GM13976 (cell line): ENCODE measurements around the gene PPP2R2D.

ENCODE experiments used
- DNase-seq: peaks from one replicate; pipeline ENCODE4 v3.0.0; 2012; ENCODE audit warnings: low spot score
- in situ Hi-C: fragments of 300-500 bp; cut with MboI; formaldehyde crosslinking; loops from one replicate; pipeline ENCODE4 v1.12.0; 2022; ENCODE audit warnings: low sequenced_read_pairs, mixed read lengths, inconsistent platforms; ENCODE audit not compliant: unreplicated experiment
- TF ChIP-seq, protein P1 (sequence below): IDR thresholded peaks from 2 replicates; pipeline ENCODE4 v1.5.1; 2012; ENCODE audit warnings: borderline replicate concordance, mild to moderate bottlenecking; ENCODE audit not compliant: insufficient read depth; ENCODE audit errors: extremely low read depth, missing control alignments, control extremely low read depth

PPP2R2D gene

DNA sequence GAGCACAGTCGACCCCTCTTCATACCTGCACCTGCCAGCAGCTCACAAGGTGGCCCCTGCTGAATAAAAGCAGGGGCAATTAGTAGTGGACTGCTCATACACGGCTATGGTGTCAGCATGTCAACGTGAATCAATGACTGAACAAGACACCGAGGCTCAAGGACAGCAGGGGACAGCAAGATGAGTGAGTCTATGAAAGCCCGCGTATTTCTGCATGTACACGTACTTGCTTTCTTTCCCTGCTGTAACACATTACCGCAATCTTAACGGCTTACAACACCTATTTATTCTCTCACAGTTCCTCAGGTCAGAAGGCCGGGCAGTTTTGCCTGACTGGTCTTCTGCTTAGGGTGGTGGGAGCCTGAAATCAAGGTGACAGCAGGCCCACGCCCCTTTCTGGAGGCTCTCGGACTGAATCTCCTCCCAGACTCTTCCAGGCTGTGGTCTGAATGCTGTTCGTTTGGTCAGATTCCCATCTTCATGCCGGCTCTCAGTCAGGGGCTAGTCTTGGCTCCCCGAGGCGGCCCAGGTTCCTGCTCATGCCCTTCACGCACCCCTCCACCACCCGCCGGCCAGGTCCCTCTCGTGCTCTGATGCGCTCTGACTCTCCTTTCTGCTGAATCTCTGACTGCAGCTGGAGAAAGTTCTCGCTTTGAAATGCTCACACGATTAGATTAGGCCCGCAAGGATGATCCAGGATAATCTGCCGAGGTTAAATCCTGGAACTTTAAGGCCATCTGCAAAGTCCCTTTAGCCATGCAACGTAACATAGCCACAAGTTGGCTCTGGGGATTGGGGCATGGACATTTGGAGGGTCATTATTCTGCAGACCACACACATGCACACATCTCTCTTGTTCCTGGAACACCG, 7.8 kb upstream of the PPP2R2D start:
- TF ChIP-seq, protein P1, sequence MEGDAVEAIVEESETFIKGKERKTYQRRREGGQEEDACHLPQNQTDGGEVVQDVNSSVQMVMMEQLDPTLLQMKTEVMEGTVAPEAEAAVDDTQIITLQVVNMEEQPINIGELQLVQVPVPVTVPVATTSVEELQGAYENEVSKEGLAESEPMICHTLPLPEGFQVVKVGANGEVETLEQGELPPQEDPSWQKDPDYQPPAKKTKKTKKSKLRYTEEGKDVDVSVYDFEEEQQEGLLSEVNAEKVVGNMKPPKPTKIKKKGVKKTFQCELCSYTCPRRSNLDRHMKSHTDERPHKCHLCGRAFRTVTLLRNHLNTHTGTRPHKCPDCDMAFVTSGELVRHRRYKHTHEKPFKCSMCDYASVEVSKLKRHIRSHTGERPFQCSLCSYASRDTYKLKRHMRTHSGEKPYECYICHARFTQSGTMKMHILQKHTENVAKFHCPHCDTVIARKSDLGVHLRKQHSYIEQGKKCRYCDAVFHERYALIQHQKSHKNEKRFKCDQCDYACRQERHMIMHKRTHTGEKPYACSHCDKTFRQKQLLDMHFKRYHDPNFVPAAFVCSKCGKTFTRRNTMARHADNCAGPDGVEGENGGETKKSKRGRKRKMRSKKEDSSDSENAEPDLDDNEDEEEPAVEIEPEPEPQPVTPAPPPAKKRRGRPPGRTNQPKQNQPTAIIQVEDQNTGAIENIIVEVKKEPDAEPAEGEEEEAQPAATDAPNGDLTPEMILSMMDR = no peak
- DNase-seq = no peak
- in situ Hi-C loops = loop anchor here (25.0 kb wide), 2 partner anchors 244 to 1706 kb away; no protein-coding TSS in a partner anchor

DNA sequence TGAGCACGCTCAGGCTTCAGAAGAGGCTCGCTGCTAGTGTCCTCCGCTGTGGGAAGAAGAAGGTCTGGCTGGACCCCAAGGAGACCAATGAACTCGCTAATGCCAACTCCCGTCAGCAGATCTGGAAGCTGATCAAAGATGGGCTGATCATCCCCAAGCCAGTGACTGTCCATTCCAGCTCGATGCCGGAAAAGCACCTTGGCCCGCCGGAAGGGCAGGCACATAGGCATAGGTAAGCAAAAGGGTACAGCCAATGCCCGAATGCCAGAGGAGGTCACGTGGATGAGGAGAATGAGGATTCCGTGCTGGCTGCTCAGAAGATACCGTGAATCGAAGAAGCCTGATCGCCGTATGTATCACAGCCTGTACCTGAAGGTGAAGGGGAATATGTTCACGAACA, 5.7 kb upstream of the PPP2R2D start:
- in situ Hi-C loops = loop anchor here (25.0 kb wide), 2 partner anchors 242 to 1708 kb away; no protein-coding TSS in a partner anchor
- TF ChIP-seq, protein P1 = no peak
- DNase-seq = no peak

- in situ Hi-C loops = loop anchor here (25.0 kb wide), 2 partner anchors 241 to 1709 kb away; no protein-coding TSS in a partner anchor
- no peak for DNase-seq
- TF ChIP-seq, protein P1 = no peak
Measured at GRCh38 chr10:131896403-131896802, 4.4 kb upstream of the PPP2R2D start.

DNA sequence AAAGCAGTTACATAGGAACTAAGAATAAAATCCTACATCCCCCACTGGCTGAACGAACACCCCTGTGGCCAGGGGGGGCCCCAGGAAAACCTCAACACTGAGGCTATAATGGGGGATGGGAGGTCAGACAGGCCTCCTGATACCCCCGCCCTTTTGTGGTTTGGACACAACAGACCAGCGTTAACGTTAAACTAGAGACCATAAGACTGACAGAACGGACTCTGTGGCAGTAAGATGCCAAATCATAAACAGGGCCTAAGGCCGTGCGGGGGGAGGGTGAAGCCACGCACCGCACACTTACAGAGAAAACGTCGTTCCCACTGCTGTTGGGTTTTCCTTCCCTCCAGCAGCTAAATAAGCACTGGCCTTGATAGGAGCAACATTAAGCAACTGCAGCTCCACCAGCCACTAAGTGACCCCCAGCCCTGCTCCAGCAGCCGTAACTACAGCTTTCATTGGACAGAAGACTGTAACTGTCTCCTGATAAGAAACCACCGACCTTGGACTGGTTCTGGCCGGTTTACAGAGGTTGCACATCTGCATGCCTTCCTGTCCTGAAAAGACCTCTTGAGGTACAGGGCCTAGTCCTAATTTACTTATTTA, 3.4 kb upstream of the PPP2R2D start:
- DNase-seq = no peak
- TF ChIP-seq, protein P1 = no peak
- in situ Hi-C loops = loop anchor here (25.0 kb wide), 2 partner anchors 240 to 1710 kb away; no protein-coding TSS in a partner anchor

- in situ Hi-C loops = loop anchor here (25.0 kb wide), 2 partner anchors 239 to 1711 kb away; no protein-coding TSS in a partner anchor
- TF ChIP-seq, protein P1 = no peak
- DNase-seq = no peak
Measured at GRCh38 chr10:131898061-131898460, 2.7 kb upstream of the PPP2R2D start.

GRCh38 chr10:131898713-131899112, 2.1 kb upstream of the PPP2R2D start:
- TF ChIP-seq, protein P1 = no peak
- in situ Hi-C loops = loop anchor here (25.0 kb wide), 2 partner anchors 239 to 1711 kb away; no protein-coding TSS in a partner anchor
- DNase-seq = no peak
